Measurements from ENCODE around the gene CCL3. TPM values are rescaled to one million over a fixed set of nuclear protein-coding genes. Genes with fewer than 3 reads are reported as not detected.
"Not testable (repeated sequence)": the region's sequence is repeated elsewhere in the genome, so short reads cannot be mapped to it uniquely, and the experiment has no call there.

Gene CCL3
- total RNA-seq = not detected in 2 replicates

- no peak for DNase-seq (ENCODE audit: low read depth, low spot score)
Observed at GRCh38 chr17:36089888-36090836, at the start of gene CCL3. Gene CCL3 (minus strand): TSS chr17:36090143. CDS start chr17:36090058, 85 bp downstream.

- DNase-seq (ENCODE audit: low read depth, low spot score) = no peak
Observed at GRCh38 chr17:36136439-36136838, 46.5 kb upstream of the CCL3 start.

GRCh38 chr17:36136036-36136435, 46.1 kb upstream of the CCL3 start:
- DNase-seq (ENCODE audit: low read depth, low spot score) = no peak

GRCh38 chr17:36135465-36135864, 45.5 kb upstream of the CCL3 start:
- DNase-seq (ENCODE audit: low read depth, low spot score) = no peak

- no peak for DNase-seq (ENCODE audit: low read depth, low spot score)
Observed at GRCh38 chr17:36133602-36134236, 43.8 kb upstream of the CCL3 start.

GRCh38 chr17:36132421-36132831, 42.5 kb upstream of the CCL3 start:
- DNase-seq (ENCODE audit: low read depth, low spot score) = no peak

GRCh38 chr17:36131931-36132330, 42.0 kb upstream of the CCL3 start:
- DNase-seq (ENCODE audit: low read depth, low spot score) = no peak

GRCh38 chr17:36131421-36131820, 41.5 kb upstream of the CCL3 start:
- DNase-seq (ENCODE audit: low read depth, low spot score) = no peak

- DNase-seq (ENCODE audit: low read depth, low spot score) = no peak
Observed at GRCh38 chr17:36130346-36130745, 40.4 kb upstream of the CCL3 start.

GRCh38 chr17:36129616-36130015, 39.7 kb upstream of the CCL3 start:
- no peak for DNase-seq (ENCODE audit: low read depth, low spot score)

GRCh38 chr17:36128411-36128978, 38.6 kb upstream of the CCL3 start:
- no peak for DNase-seq (ENCODE audit: low read depth, low spot score)

GRCh38 chr17:36127911-36128310, 38.0 kb upstream of the CCL3 start:
- no peak for DNase-seq (ENCODE audit: low read depth, low spot score)

- DNase-seq (ENCODE audit: low read depth, low spot score) = no peak
Observed at GRCh38 chr17:36127199-36127893, 37.4 kb upstream of the CCL3 start.

GRCh38 chr17:36124879-36125824, 35.2 kb upstream of the CCL3 start:
- no peak for DNase-seq (ENCODE audit: low read depth, low spot score)

- DNase-seq (ENCODE audit: low read depth, low spot score) = no peak
Observed at GRCh38 chr17:36123431-36123830, 33.5 kb upstream of the CCL3 start.

GRCh38 chr17:36121099-36121498, 31.2 kb upstream of the CCL3 start:
- not testable (repeated sequence) for DNase-seq (ENCODE audit: low read depth, low spot score)

GRCh38 chr17:36120221-36120620, 30.3 kb upstream of the CCL3 start:
- DNase-seq (ENCODE audit: low read depth, low spot score) = no peak

- no peak for DNase-seq (ENCODE audit: low read depth, low spot score)
Observed at GRCh38 chr17:36118477-36119353, 28.8 kb upstream of the CCL3 start.
